K562 (cell line): ENCODE measurements around the gene RAB27B. TPM values are rescaled to one million over a fixed set of nuclear protein-coding genes. Genes with fewer than 3 reads are reported as not detected.

Experiments
- ATAC-seq: fragments of 200-7000 bp; cut with Tn5 transposase; 3 replicates; pipeline ENCODE4 v1.9.1; 2020; ENCODE audit warnings: moderate library complexity
- BruUV-seq: library from RNA; stranded (reverse); fragments of 400-500 nt; replicated peaks from 2 replicates; lab custom pipeline; 2021; lab: Mats Ljungman, UMichigan
- CTCF ChIA-PET: fragments of 300-600 bp; formaldehyde crosslinking; extraction: SDS; loops from one replicate; lab custom pipeline; 2021; ENCODE audit warnings: low intra/inter-chr PET ratio; lab: Yijun Ruan, JAX
- POLR2A ChIA-PET: fragments of 300-600, 350-650 bp; sonication (Branson Sonifier 250); formaldehyde crosslinking; extraction: SDS; loops from one replicate; lab custom pipeline; 2021; ENCODE audit warnings: antibody characterized with exemption, inconsistent platforms; lab: Yijun Ruan, JAX
- DNase-seq, 4 experiments: peaks; one replicate each; pipeline versions ENCODE4 v3.0.0 to v3.0.0-alpha.2; 2011 to 2018; ENCODE audit warnings: low spot score in 3 of 4, mixed read lengths in 3 of 4; ENCODE audit errors: extremely low read depth in 1 of 4
- FAIRE-seq: peaks from 2 replicates; lab custom pipeline; 2011; peaks lifted over from hg19 to GRCh38; lab: Jason Lieb, UNC
- H2AFZ ChIP-seq: 2 replicates; pipeline ENCODE4 v1.6.0; 2011; ENCODE audit warnings: low read depth, low read length, control low read depth, inconsistent platforms
- H3K27ac ChIP-seq: fragments of 200-600 bp; 3 replicates; pipeline ENCODE4 v1.8.0; 2011; ENCODE audit warnings: low read depth, mild to moderate bottlenecking, control low read depth, inconsistent platforms, low read length, moderate library complexity, mixed read lengths; ENCODE audit errors: extremely low read depth
- H3K27me3 ChIP-seq, 2 experiments: fragments of 300-600 bp in 1 of 2; 2 replicates in 1 of 2; 3 replicates in 1 of 2; pipeline versions ENCODE4 v1.6.0 to v1.8.0; 2011; ENCODE audit warnings: inconsistent platforms in 2 of 2, low read length in 2 of 2, mild to moderate bottlenecking in 1 of 2, mixed read lengths in 1 of 2, moderate library complexity in 1 of 2; ENCODE audit not compliant: control insufficient read depth in 2 of 2, insufficient read depth in 2 of 2
- H3K36me3 ChIP-seq: fragments of 300-600 bp; 3 replicates; pipeline ENCODE4 v1.8.0; 2011; ENCODE audit warnings: mild to moderate bottlenecking, low read length, inconsistent platforms; ENCODE audit not compliant: control insufficient read depth, insufficient read depth
- H3K4me1 ChIP-seq, 2 experiments: fragments of 200-600 bp in 1 of 2; replicated peaks in 1 of 2; 2 replicates in 1 of 2; 3 replicates in 1 of 2; pipeline versions ENCODE4 v1.5.1 to v1.8.0; 2011; ENCODE audit warnings: inconsistent platforms in 2 of 2, low read length in 2 of 2, mild to moderate bottlenecking in 1 of 2, mixed read lengths in 1 of 2, moderate library complexity in 1 of 2; ENCODE audit not compliant: control insufficient read depth in 2 of 2, insufficient read depth in 2 of 2
- H3K4me2 ChIP-seq: 2 replicates; pipeline ENCODE4 v1.6.1; 2011; ENCODE audit warnings: low read length, control low read depth, inconsistent platforms, mixed read lengths; ENCODE audit not compliant: insufficient read depth
- H3K4me3 ChIP-seq: fragments of 200-600 bp; sonication (generic), shearing (Covaris generic); 2 replicates; pipeline ENCODE4 v1.5.1; 2016; ENCODE audit warnings: control low read depth, inconsistent platforms
- H3K79me2 ChIP-seq: fragments of 200-600 bp; 3 replicates; pipeline ENCODE4 v1.8.0; 2011; ENCODE audit warnings: low read length, inconsistent platforms; ENCODE audit not compliant: control insufficient read depth, insufficient read depth
- H3K9ac ChIP-seq, 2 experiments: 2 replicates each; pipeline versions ENCODE4 v1.6.0 to v1.6.1; 2011; ENCODE audit warnings: low read depth in 2 of 2, low read length in 2 of 2, control low read depth in 1 of 2, inconsistent platforms in 1 of 2, mild to moderate bottlenecking in 1 of 2, mixed read lengths in 1 of 2; ENCODE audit not compliant: insufficient read depth in 1 of 2
- H3K9me1 ChIP-seq: one replicate; pipeline ENCODE4 v1.6.0; 2011; ENCODE audit warnings: inconsistent platforms, mild to moderate bottlenecking, low read length, moderate library complexity; ENCODE audit not compliant: control insufficient read depth, insufficient read depth
- H3K9me3 ChIP-seq: replicated peaks from 2 replicates; pipeline ENCODE4 v1.5.1; 2011; ENCODE audit warnings: low read depth, low read length, inconsistent platforms; ENCODE audit not compliant: control insufficient read depth, insufficient read depth
- H4K20me1 ChIP-seq: replicated peaks from 2 replicates; pipeline ENCODE4 v1.6.1; 2011; ENCODE audit warnings: low read length, inconsistent platforms, mixed read lengths; ENCODE audit not compliant: control insufficient read depth, insufficient read depth
- AFF1 ChIP-seq, 2 experiments: fragments of 450-650 bp; IDR thresholded peaks; 2 replicates each; pipeline ENCODE4 v1.6.1; 2018; ENCODE audit warnings: mild to moderate bottlenecking in 2 of 2, low read depth in 1 of 2; ENCODE audit not compliant: partially characterized antibody in 2 of 2
- PHF20 ChIP-seq: fragments of 450-650 bp; IDR thresholded peaks from 2 replicates; pipeline ENCODE4 v1.6.1; 2018; ENCODE audit not compliant: partially characterized antibody
- SMAD2 ChIP-seq: fragments of 150-350 bp; IDR thresholded peaks from 2 replicates; pipeline ENCODE4 v1.6.1; 2014; ENCODE audit warnings: low read depth, mild to moderate bottlenecking, low read length
- SRSF9 ChIP-seq: fragments of 200-400 bp; formaldehyde crosslinking; IDR thresholded peaks from 2 replicates; pipeline ENCODE4 v1.6.1; 2017; ENCODE audit warnings: low read depth, low read length, borderline replicate concordance
- ZNF165 ChIP-seq: fragments of 250-450 bp; sonication (Bioruptor Pico); IDR thresholded peaks from 2 replicates; pipeline ENCODE4 v1.4.0; 2020; ENCODE audit warnings: borderline replicate concordance
- WGBS: fragments of 100-300 bp; shearing (Covaris generic); methylation state at CpG from one replicate; pipeline ENCODE4 v1.1.6; 2016; ENCODE audit warnings: low coverage, mixed read lengths; ENCODE audit not compliant: insufficient coverage; ENCODE audit errors: missing lambda C conversion rate; 5-methylcytosine and 5-hydroxymethylcytosine counted together
- in situ Hi-C: fragments of 300-500 bp; cut with MboI; formaldehyde crosslinking; loops from 4 replicates; pipeline ENCODE4 v1.15.0; 2018; ENCODE audit warnings: inconsistent platforms, mixed read lengths
- intact Hi-C: fragments of 100-400 bp; cut with micrococcal nuclease; formaldehyde crosslinking; loops from 2 replicates; pipeline ENCODE4 v1.14.2; 2022
- polyA plus RNA-seq, 8 experiments: library from polyadenylated mRNA; depleted of rRNA in 4 of 8; stranded (reverse) in 5 of 8; unstranded in 3 of 8; fragments of >200 nt; fragmentation: Nextera tagmentation in 2 of 8; fragmentation: Illumina TruSeq in 1 of 8; extraction: Ambion mirVana in 2 of 8; extraction: Trizol in 1 of 8; gene quantifications; 2 replicates each; pipeline versions ENCODE4 v1.2.1 to v1.2.3, GENCODE V29; 2011 to 2014; ENCODE audit warnings: inconsistent platforms in 1 of 8, missing spikeins in 1 of 8
- total RNA-seq, 7 experiments: library from RNA; depleted of rRNA in 6 of 7; stranded (reverse); fragments of >200 nt in 6 of 7; fragmentation: Illumina TruSeq in 2 of 7; extraction: Trizol in 2 of 7; gene quantifications; 2 replicates each; pipeline versions ENCODE4 v1.2.1 to v1.2.3, GENCODE V29; 2011 to 2021; ENCODE audit warnings: low replicate concordance in 1 of 7
- TF ChIP-seq, protein P1 (sequence below): fragments of 450-650 bp; formaldehyde crosslinking; IDR thresholded peaks from 2 replicates; pipeline ENCODE4 v1.4.0; 2022; ENCODE audit warnings: mild to moderate bottlenecking, moderate library complexity

Gene RAB27B
- total and polyA plus RNA-seq, 9 of the 15 experiments (the other 6 are each of a cell fraction or from before 2014, with no cell fraction given), result 0.44 to 5.7 (median 1.2) TPM

DNA sequence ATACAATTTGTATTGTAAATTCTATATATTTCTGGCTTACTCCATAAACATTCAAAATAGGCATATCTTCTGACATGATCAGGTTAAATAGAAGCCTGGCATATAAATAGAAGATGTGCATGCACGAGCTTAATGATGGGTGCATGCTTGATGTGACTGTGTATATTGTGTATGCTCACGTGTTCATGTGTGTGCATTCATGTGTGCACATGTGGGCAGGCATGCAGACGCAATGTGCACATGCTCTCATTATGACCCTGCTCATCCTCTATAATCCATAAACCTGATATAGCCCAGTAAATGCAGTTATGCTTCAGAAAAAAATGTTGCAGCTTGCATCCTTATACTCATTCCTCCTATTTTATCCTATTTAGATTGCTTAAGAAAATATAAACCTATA lies 29.2 kb downstream of the RAB27B start:
- Histone ChIP-seq H3K4me3 (no peak overlapping the region), H3K4me1 (peaks cover 0 to 3% of the 10 kb centered on the region in 2 experiments; a peak in 4 of 5 replicates), H3K27me3 (no peaks in the 10 kb centered on the region), H4K20me1 (no peaks in the 10 kb centered on the region), H3K9ac (no peak overlapping the region), H3K9me3 (no peaks in the 10 kb centered on the region), H3K27ac (no peak overlapping the region), H3K9me1 (no peaks in the 10 kb centered on the region), H3K79me2 (no peaks in the 10 kb centered on the region), H2AFZ (no peak overlapping the region), H3K36me3 (no peaks in the 10 kb centered on the region), H3K4me2 (no peak overlapping the region)
- TF ChIP-seq PHF20 (no peak), ZNF165 (CRISPR knock-in tag) (no peak), SRSF9 (no peak), SMAD2 (no peak), AFF1 (IDR thresholded peaks at IDR 0.05; ENCODE audit: low read depth in 1 of 2, partially characterized antibody in 2 of 2) (no peak)
- TF ChIP-seq, protein P1, sequence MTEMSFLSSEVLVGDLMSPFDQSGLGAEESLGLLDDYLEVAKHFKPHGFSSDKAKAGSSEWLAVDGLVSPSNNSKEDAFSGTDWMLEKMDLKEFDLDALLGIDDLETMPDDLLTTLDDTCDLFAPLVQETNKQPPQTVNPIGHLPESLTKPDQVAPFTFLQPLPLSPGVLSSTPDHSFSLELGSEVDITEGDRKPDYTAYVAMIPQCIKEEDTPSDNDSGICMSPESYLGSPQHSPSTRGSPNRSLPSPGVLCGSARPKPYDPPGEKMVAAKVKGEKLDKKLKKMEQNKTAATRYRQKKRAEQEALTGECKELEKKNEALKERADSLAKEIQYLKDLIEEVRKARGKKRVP, result no peak
- ATAC-seq, result no peak
- POLR2A ChIA-PET, result no interaction called here
- intact Hi-C loops, result no loop called here
- WGBS, result 35% methylated on average over 3 of the region's 3 CpGs
- CTCF ChIA-PET, result interaction anchor here (0.6 kb wide), 1 partner anchor 11 kb away, joined by 4 read pairs; no protein-coding TSS in a partner anchor
- no TSS peak for BruUV-seq
- in situ Hi-C loops, result no loop called here
- no peak for FAIRE-seq
- no peak for DNase-seq
